HT-29 (cell line): ENCODE results near the gene C10orf143. TPM values are rescaled to one million over a fixed set of nuclear protein-coding genes. Genes with fewer than 3 reads are reported as not detected.

Experiments
- DNase-seq: peaks from one replicate; pipeline ENCODE4 v3.0.0-alpha.2; 2015; ENCODE audit warnings: low spot score
- total RNA-seq: library from RNA; depleted of rRNA; stranded (reverse); fragments of >200 nt; shearing (Covaris generic); gene quantifications from 2 replicates; pipeline ENCODE4 v1.2.3, GENCODE V29; 2014

The C10orf143 gene
- total RNA-seq, 1 experiment from 2014 or later: not detected

GRCh38 chr10:130054021-130054420 lies 56.6 kb downstream of the C10orf143 start:
- DNase-seq: no peak

- DNase-seq: no peak
Measured at GRCh38 chr10:130053561-130053960, 57.1 kb downstream of the C10orf143 start.

- no peak for DNase-seq
Measured at GRCh38 chr10:130052193-130052592, 58.4 kb downstream of the C10orf143 start.

- no peak for DNase-seq
Measured at GRCh38 chr10:130050721-130051120, 59.9 kb downstream of the C10orf143 start.

GRCh38 chr10:130049987-130050386 lies 60.6 kb downstream of the C10orf143 start:
- no peak for DNase-seq

- no peak for DNase-seq
Measured at GRCh38 chr10:130049244-130049643, 61.4 kb downstream of the C10orf143 start.

GRCh38 chr10:130048081-130048480 lies 62.5 kb downstream of the C10orf143 start:
- DNase-seq: no peak

GRCh38 chr10:130047336-130047735 lies 63.3 kb downstream of the C10orf143 start:
- no peak for DNase-seq

GRCh38 chr10:130046591-130046990 lies 64.0 kb downstream of the C10orf143 start:
- no peak for DNase-seq

GRCh38 chr10:130045801-130046321 lies 64.8 kb downstream of the C10orf143 start:
- DNase-seq: no peak

- peak; percentile 26 for DNase-seq
Measured at GRCh38 chr10:130045091-130045652, 65.5 kb downstream of the C10orf143 start.

GRCh38 chr10:130044067-130045061 lies 66.3 kb downstream of the C10orf143 start:
- no peak for DNase-seq

GRCh38 chr10:130043491-130043890 lies 67.1 kb downstream of the C10orf143 start:
- DNase-seq: no peak

- no peak for DNase-seq
Measured at GRCh38 chr10:130042381-130042780, 68.2 kb downstream of the C10orf143 start.

GRCh38 chr10:130041451-130042371 lies 68.9 kb downstream of the C10orf143 start:
- no peak for DNase-seq

GRCh38 chr10:130040817-130041330 lies 69.8 kb downstream of the C10orf143 start:
- DNase-seq: no peak

GRCh38 chr10:130040351-130040750 lies 70.3 kb downstream of the C10orf143 start:
- DNase-seq: no peak

GRCh38 chr10:130039141-130039540 lies 71.5 kb downstream of the C10orf143 start:
- no peak for DNase-seq

- DNase-seq: no peak
Measured at GRCh38 chr10:130038611-130039109, 72.0 kb downstream of the C10orf143 start.

GRCh38 chr10:130038019-130038555 lies 72.5 kb downstream of the C10orf143 start:
- DNase-seq: no peak

GRCh38 chr10:130037169-130037661 lies 73.4 kb downstream of the C10orf143 start:
- no peak for DNase-seq
